Osteoblast (primary cell): ENCODE results near the gene ADGRB3. TPM values are rescaled to one million over a fixed set of nuclear protein-coding genes. Genes with fewer than 3 reads are reported as not detected.

Experiments used
- DNase-seq: peaks from one replicate; pipeline ENCODE4 v3.0.0; 2011; ENCODE audit warnings: low spot score, mixed read lengths; ENCODE audit not compliant: insufficient read length; ENCODE audit errors: missing footprints
- H2AFZ ChIP-seq: 2 replicates; pipeline ENCODE4 v1.6.0; 2011; ENCODE audit warnings: mild to moderate bottlenecking, low read length
- H3K27ac ChIP-seq: 2 replicates; pipeline ENCODE4 v1.5.1; 2011; ENCODE audit warnings: mild to moderate bottlenecking, low read depth, low read length, moderate library complexity
- H3K27me3 ChIP-seq: 2 replicates; pipeline ENCODE4 v1.6.0; 2012; ENCODE audit warnings: mild to moderate bottlenecking, control low read depth, inconsistent platforms, low read length, moderate library complexity; ENCODE audit not compliant: insufficient read depth
- H3K36me3 ChIP-seq: 2 replicates; pipeline ENCODE4 v1.5.1; 2011; ENCODE audit warnings: mild to moderate bottlenecking, low read length, control low read depth, moderate library complexity; ENCODE audit not compliant: insufficient read depth
- H3K4me1 ChIP-seq: 2 replicates; pipeline ENCODE4 v1.5.1; 2011; ENCODE audit warnings: mild to moderate bottlenecking, low read length, control low read depth, moderate library complexity; ENCODE audit not compliant: insufficient read depth
- H3K4me2 ChIP-seq: 2 replicates; pipeline ENCODE4 v1.6.0; 2011; ENCODE audit warnings: mild to moderate bottlenecking, low read length; ENCODE audit not compliant: insufficient read depth
- H3K4me3 ChIP-seq: fragments of 200-600 bp; sonication (generic); 3 replicates; pipeline ENCODE4 v1.5.1; 2012; ENCODE audit warnings: mild to moderate bottlenecking, low read length, inconsistent platforms; ENCODE audit not compliant: insufficient read depth
- H3K79me2 ChIP-seq: 2 replicates; pipeline ENCODE4 v1.6.0; 2012; ENCODE audit warnings: mild to moderate bottlenecking, low read length, control low read depth, inconsistent platforms; ENCODE audit not compliant: insufficient read depth
- H3K9me3 ChIP-seq: 2 replicates; pipeline ENCODE4 v1.5.1; 2011; ENCODE audit warnings: low read depth, low read length, control low read depth
- H4K20me1 ChIP-seq: 2 replicates; pipeline ENCODE4 v1.6.0; 2012; ENCODE audit warnings: mild to moderate bottlenecking, low read length, control low read depth; ENCODE audit not compliant: insufficient read depth
- total RNA-seq: library from RNA; depleted of rRNA; stranded (reverse); fragments of >200 nt; gene quantifications from 2 replicates; pipeline ENCODE4 v1.2.3, GENCODE V29; 2012
- TF ChIP-seq, protein P1 (sequence below): IDR thresholded peaks from 2 replicates; pipeline ENCODE4 v1.5.1; 2011; ENCODE audit warnings: mild to moderate bottlenecking, low read depth, low read length, moderate library complexity; ENCODE audit errors: extremely low read depth

The ADGRB3 gene
- total RNA-seq, 1 donor: not detected

DNA sequence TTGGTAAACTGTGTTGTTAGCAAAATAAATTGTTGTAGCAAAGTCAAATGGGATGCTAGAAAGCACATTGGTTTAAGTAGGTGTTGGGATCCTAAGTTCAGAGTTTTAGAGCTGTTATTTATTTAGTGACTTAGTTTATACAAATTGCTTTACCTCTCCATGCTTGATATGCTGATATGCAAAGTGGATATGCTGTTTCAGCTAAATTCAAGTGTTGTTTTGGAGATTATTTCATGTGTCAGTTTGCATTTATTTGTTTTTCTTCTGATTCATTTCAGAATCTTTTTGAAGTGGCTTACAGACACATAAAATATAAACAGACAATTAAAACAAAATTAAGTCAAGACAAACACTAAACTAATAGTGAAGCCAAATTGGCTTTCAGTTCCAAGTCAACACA lies 203.5 kb downstream of the ADGRB3 start:
- no peaks in the 10 kb centered on the region for H3K79me2 ChIP-seq
- no peaks in the 10 kb centered on the region for H3K27me3 ChIP-seq
- no peaks in the 10 kb centered on the region for H3K36me3 ChIP-seq
- no peaks in the 10 kb centered on the region for H3K9me3 ChIP-seq
- DNase-seq: no peak
- TF ChIP-seq, protein P1, sequence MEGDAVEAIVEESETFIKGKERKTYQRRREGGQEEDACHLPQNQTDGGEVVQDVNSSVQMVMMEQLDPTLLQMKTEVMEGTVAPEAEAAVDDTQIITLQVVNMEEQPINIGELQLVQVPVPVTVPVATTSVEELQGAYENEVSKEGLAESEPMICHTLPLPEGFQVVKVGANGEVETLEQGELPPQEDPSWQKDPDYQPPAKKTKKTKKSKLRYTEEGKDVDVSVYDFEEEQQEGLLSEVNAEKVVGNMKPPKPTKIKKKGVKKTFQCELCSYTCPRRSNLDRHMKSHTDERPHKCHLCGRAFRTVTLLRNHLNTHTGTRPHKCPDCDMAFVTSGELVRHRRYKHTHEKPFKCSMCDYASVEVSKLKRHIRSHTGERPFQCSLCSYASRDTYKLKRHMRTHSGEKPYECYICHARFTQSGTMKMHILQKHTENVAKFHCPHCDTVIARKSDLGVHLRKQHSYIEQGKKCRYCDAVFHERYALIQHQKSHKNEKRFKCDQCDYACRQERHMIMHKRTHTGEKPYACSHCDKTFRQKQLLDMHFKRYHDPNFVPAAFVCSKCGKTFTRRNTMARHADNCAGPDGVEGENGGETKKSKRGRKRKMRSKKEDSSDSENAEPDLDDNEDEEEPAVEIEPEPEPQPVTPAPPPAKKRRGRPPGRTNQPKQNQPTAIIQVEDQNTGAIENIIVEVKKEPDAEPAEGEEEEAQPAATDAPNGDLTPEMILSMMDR: no peak
- H3K4me3 ChIP-seq: no peak overlapping the region
- H3K27ac ChIP-seq: no peak overlapping the region
- no peak overlapping the region for H2AFZ ChIP-seq
- no peak overlapping the region for H3K4me2 ChIP-seq
- no peaks in the 10 kb centered on the region for H3K4me1 ChIP-seq
- H4K20me1 ChIP-seq: no peaks in the 10 kb centered on the region

DNA sequence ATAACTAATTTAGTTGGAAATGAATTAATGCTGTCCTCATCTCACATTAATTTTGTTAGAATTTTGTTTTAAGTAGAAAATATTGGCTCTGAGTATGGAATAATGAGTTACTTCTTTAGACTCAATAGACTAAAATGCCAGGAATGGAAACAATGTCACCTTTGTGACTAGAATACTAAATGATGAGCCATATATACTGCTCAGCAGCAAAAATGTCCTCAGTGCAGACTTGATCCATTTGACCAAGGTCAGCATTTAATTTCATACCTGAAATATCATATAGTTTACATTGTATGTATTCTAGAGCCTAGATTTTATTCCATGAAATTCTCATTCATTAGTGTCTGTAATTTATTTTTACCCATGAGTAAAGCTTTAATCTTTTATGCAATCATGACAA lies 217.7 kb downstream of the ADGRB3 start:
- no peak for DNase-seq
- no peaks in the 10 kb centered on the region for H3K79me2 ChIP-seq
- H3K9me3 ChIP-seq: no peaks in the 10 kb centered on the region
- TF ChIP-seq, protein P1: no peak
- no peaks in the 10 kb centered on the region for H4K20me1 ChIP-seq
- H3K27me3 ChIP-seq: no peaks in the 10 kb centered on the region
- H3K36me3 ChIP-seq: no peaks in the 10 kb centered on the region
- no peak overlapping the region for H2AFZ ChIP-seq
- H3K4me2 ChIP-seq: no peak overlapping the region
- H3K4me3 ChIP-seq: no peak overlapping the region
- no peaks in the 10 kb centered on the region for H3K4me1 ChIP-seq
- no peak overlapping the region for H3K27ac ChIP-seq

DNA sequence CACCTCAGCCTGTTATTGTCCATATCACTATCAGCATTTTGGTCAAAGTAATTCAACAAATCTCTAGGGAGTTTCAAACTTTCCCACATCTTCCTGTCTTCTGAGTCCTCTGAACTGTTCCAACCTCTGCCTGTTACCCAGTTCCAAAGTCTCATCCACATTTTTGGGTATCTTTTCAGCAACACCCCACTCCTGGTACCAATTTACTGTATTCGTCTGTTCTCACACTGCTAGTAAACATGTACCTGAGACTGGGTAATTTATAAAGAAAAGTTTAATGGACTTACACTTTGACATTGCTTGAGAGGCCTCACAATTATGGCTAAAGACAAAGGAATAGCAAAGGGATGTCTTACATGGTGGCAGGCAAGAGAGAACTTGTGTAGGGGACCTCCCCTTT lies 224.2 kb downstream of the ADGRB3 start:
- H3K9me3 ChIP-seq: no peaks in the 10 kb centered on the region
- H4K20me1 ChIP-seq: no peaks in the 10 kb centered on the region
- no peak overlapping the region for H3K4me2 ChIP-seq
- H3K36me3 ChIP-seq: no peaks in the 10 kb centered on the region
- DNase-seq: no peak
- H3K27me3 ChIP-seq: no peaks in the 10 kb centered on the region
- no peak overlapping the region for H2AFZ ChIP-seq
- H3K4me1 ChIP-seq: no peaks in the 10 kb centered on the region
- H3K4me3 ChIP-seq: no peak overlapping the region
- H3K27ac ChIP-seq: no peak overlapping the region
- TF ChIP-seq, protein P1: no peak
- H3K79me2 ChIP-seq: no peaks in the 10 kb centered on the region

DNA sequence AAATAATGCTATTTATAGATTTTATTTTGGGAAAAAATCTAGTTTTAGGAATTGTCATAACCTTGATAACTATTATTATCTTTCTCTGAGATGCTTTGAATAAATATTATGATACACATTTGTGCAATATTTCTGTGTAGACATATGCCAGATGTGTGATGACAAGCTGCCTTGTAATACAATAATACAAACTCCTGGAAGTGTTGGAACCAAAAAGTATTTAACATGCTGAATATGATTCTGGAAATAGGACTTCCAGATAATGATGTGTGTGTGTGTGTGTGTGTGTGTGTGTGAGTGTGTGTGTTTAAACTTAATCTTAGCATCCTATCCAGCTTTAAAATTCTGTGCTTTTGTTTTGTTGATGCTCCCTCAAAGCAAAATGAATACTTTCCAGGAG lies 233.6 kb downstream of the ADGRB3 start:
- DNase-seq: no peak
- Histone ChIP-seq H3K4me1 (no peaks in the 10 kb centered on the region), H3K27me3 (no peaks in the 10 kb centered on the region), H3K79me2 (no peaks in the 10 kb centered on the region), H3K4me3 (no peak overlapping the region), H3K9me3 (no peaks in the 10 kb centered on the region), H4K20me1 (no peaks in the 10 kb centered on the region), H3K36me3 (no peaks in the 10 kb centered on the region), H3K27ac (no peak overlapping the region), H2AFZ (no peak overlapping the region), H3K4me2 (no peak overlapping the region)
- TF ChIP-seq, protein P1: no peak
